MM.1S (cell line): Measurements from ENCODE around the gene NOVA1.

ENCODE experiments used
- DNase-seq: peaks from one replicate; pipeline ENCODE4 v3.0.0-alpha.2; 2015
- H2AFZ ChIP-seq: fragments of 300-600 bp; sonication (generic); 2 replicates; pipeline ENCODE4 v1.6.0; 2016; ENCODE audit warnings: antibody characterized with exemption, low read length
- H3F3A ChIP-seq: fragments of 300-600 bp; sonication (generic); 2 replicates; pipeline ENCODE4 v1.6.1; 2016; ENCODE audit warnings: mild to moderate bottlenecking, antibody characterized with exemption, low read length, moderate library complexity, mixed read lengths; ENCODE audit not compliant: insufficient read depth
- H3K27ac ChIP-seq: fragments of 300-600 bp; sonication (generic); 2 replicates; pipeline ENCODE4 v1.5.1; 2016; ENCODE audit warnings: mild to moderate bottlenecking, low read length
- H3K27me3 ChIP-seq: fragments of 300-600 bp; sonication (generic); replicated peaks from 2 replicates; pipeline ENCODE4 v1.6.0; 2016; ENCODE audit warnings: low read length; ENCODE audit not compliant: insufficient read depth
- H3K36me3 ChIP-seq: fragments of 300-600 bp; sonication (generic); replicated peaks from 2 replicates; pipeline ENCODE4 v1.6.1; 2016; ENCODE audit warnings: mild to moderate bottlenecking, low read length, mixed read lengths; ENCODE audit not compliant: insufficient read depth
- H3K4me1 ChIP-seq: fragments of 300-600 bp; sonication (generic); 2 replicates; pipeline ENCODE4 v1.6.1; 2016; ENCODE audit warnings: low read length, mixed read lengths
- H3K4me2 ChIP-seq: fragments of 300-600 bp; sonication (generic); 2 replicates; pipeline ENCODE4 v1.6.0; 2016; ENCODE audit warnings: low read depth, low read length
- H3K4me3 ChIP-seq: fragments of 300-600 bp; sonication (generic); 2 replicates; pipeline ENCODE4 v1.5.1; 2016; ENCODE audit warnings: low read length, mixed read lengths
- H3K79me2 ChIP-seq: fragments of 300-600 bp; sonication (generic); 2 replicates; pipeline ENCODE4 v1.6.1; 2016; ENCODE audit warnings: mixed run types, low read length, mixed read lengths
- H3K9ac ChIP-seq: fragments of 300-600 bp; sonication (generic); 2 replicates; pipeline ENCODE4 v1.6.1; 2016; ENCODE audit warnings: low read length, mixed read lengths
- H3K9me2 ChIP-seq: fragments of 300-600 bp; sonication (generic); replicated peaks from 2 replicates; pipeline ENCODE4 v1.6.1; 2016; ENCODE audit warnings: mild to moderate bottlenecking, low read length, mixed read lengths; ENCODE audit not compliant: insufficient read depth
- H3K9me3 ChIP-seq: fragments of 300-600 bp; sonication (generic); replicated peaks from 2 replicates; pipeline ENCODE4 v1.6.1; 2016; ENCODE audit warnings: mild to moderate bottlenecking, low read length, mixed read lengths; ENCODE audit not compliant: insufficient read depth
- H4K20me1 ChIP-seq: fragments of 300-600 bp; sonication (generic); 2 replicates; pipeline ENCODE4 v1.6.1; 2016; ENCODE audit warnings: mild to moderate bottlenecking, low read length, moderate library complexity, mixed read lengths; ENCODE audit not compliant: insufficient read depth
- EZH2 ChIP-seq: fragments of 300-600 bp; sonication (generic); optimal IDR thresholded peaks from 2 replicates; pipeline ENCODE3; 2017; ENCODE audit warnings: low read depth, mild to moderate bottlenecking, antibody characterized with exemption, low read length, mixed read lengths
- EZH2phosphoT487 ChIP-seq: fragments of 300-600 bp; sonication (generic); IDR thresholded peaks from 2 replicates; pipeline ENCODE4 v1.6.1; 2018; ENCODE audit warnings: antibody characterized with exemption, low read length
- TF ChIP-seq, protein P1 (sequence below): fragments of 300-600 bp; sonication (generic); IDR thresholded peaks from 2 replicates; pipeline ENCODE4 v1.5.1; 2016; ENCODE audit warnings: antibody characterized with exemption, low read length, mixed read lengths

The NOVA1 gene

DNA sequence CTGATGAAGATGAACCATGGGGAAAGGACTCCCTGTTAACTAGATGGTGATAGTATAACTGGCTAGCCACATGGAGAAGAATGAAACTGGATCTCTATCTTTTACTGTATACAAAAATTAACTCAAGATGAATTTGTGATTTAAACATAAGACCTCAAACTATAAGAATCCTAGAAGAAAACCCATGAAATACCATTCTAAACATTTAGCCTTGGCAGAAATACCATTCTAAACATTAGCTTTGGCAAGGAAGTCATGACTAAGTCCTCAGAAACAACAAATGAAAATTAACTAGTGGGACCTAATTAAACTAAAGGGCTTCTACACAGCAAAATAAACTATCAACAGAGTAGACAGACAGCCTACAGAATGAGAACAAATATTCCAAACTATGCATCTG is 28.4 kb upstream of the NOVA1 start:
- no peaks in the 10 kb centered on the region for H3K79me2 ChIP-seq
- H3K27me3 ChIP-seq = no peaks in the 10 kb centered on the region
- no peak overlapping the region for H3K27ac ChIP-seq
- H4K20me1 ChIP-seq = no peaks in the 10 kb centered on the region
- no peaks in the 10 kb centered on the region for H3F3A ChIP-seq
- TF ChIP-seq EZH2phosphoT487 (no peak), EZH2 (no peak)
- TF ChIP-seq, protein P1, sequence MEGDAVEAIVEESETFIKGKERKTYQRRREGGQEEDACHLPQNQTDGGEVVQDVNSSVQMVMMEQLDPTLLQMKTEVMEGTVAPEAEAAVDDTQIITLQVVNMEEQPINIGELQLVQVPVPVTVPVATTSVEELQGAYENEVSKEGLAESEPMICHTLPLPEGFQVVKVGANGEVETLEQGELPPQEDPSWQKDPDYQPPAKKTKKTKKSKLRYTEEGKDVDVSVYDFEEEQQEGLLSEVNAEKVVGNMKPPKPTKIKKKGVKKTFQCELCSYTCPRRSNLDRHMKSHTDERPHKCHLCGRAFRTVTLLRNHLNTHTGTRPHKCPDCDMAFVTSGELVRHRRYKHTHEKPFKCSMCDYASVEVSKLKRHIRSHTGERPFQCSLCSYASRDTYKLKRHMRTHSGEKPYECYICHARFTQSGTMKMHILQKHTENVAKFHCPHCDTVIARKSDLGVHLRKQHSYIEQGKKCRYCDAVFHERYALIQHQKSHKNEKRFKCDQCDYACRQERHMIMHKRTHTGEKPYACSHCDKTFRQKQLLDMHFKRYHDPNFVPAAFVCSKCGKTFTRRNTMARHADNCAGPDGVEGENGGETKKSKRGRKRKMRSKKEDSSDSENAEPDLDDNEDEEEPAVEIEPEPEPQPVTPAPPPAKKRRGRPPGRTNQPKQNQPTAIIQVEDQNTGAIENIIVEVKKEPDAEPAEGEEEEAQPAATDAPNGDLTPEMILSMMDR = no peak
- no peaks in the 10 kb centered on the region for H3K36me3 ChIP-seq
- no peaks in the 10 kb centered on the region for H3K9me2 ChIP-seq
- no peaks in the 10 kb centered on the region for H3K9me3 ChIP-seq
- H2AFZ ChIP-seq = no peak overlapping the region
- DNase-seq = no peak
- H3K4me3 ChIP-seq = no peak overlapping the region
- no peak overlapping the region for H3K9ac ChIP-seq
- H3K4me1 ChIP-seq = no peaks in the 10 kb centered on the region
- H3K4me2 ChIP-seq = no peak overlapping the region

- Histone ChIP-seq H3K9me2 (no peaks in the 10 kb centered on the region), H3K9ac (no peak overlapping the region), H4K20me1 (no peaks in the 10 kb centered on the region), H3K4me3 (no peak overlapping the region), H3K27me3 (no peaks in the 10 kb centered on the region), H3F3A (no peaks in the 10 kb centered on the region), H3K9me3 (no peaks in the 10 kb centered on the region), H3K4me1 (no peaks in the 10 kb centered on the region), H3K4me2 (no peak overlapping the region), H3K36me3 (no peaks in the 10 kb centered on the region), H2AFZ (no peak overlapping the region), H3K79me2 (no peaks in the 10 kb centered on the region), H3K27ac (no peak overlapping the region)
- DNase-seq = no peak
- TF ChIP-seq, protein P1 = no peak
- TF ChIP-seq EZH2 (no peak), EZH2phosphoT487 (no peak)
Measured at GRCh38 chr14:26622611-26623010, 24.8 kb upstream of the NOVA1 start.

DNA sequence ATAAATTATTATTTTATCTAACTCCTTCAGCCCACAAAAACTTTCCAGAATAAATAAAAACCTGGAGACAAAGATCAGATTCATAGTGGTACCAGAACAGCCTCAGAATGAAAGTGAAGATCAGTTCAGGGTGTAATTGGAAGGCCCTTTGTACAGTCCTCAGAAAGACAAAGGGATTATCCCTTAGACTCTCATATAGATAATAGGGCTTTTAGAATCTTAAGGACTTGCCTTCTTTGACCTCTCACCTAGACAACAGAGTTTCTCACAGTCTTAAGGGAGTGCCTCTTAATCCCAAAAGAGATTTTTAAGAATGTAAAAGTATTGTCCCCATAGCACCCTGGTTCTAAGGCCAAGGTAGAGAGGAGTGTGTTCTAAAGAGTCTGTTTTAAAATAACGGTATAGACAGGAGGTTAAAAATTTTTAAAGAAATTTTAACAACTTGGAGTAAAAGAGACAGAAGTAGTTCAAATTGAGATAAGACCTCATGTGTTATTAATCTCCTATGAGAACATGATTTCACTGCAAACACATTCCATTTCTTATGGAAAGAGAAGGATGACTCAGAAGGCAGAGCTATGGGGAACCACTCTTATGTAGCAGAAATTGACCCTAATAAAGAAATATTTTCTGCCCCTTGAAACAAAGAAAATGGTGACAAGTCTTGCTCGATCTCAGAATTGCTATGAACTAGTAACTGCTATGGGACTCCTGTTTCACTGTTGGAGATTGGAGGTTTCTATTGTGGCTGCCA is 24.2 kb upstream of the NOVA1 start:
- no peaks in the 10 kb centered on the region for H3K27me3 ChIP-seq
- H2AFZ ChIP-seq = no peak overlapping the region
- DNase-seq = no peak
- H3K4me2 ChIP-seq = no peak overlapping the region
- no peaks in the 10 kb centered on the region for H3F3A ChIP-seq
- no peaks in the 10 kb centered on the region for H3K79me2 ChIP-seq
- H3K4me3 ChIP-seq = no peak overlapping the region
- no peaks in the 10 kb centered on the region for H4K20me1 ChIP-seq
- no peaks in the 10 kb centered on the region for H3K9me3 ChIP-seq
- TF ChIP-seq EZH2 (no peak), EZH2phosphoT487 (no peak)
- TF ChIP-seq, protein P1 = no peak
- no peaks in the 10 kb centered on the region for H3K9me2 ChIP-seq
- no peaks in the 10 kb centered on the region for H3K36me3 ChIP-seq
- no peak overlapping the region for H3K9ac ChIP-seq
- H3K27ac ChIP-seq = no peak overlapping the region
- no peaks in the 10 kb centered on the region for H3K4me1 ChIP-seq
